HepG2 (cell line): ENCODE results near the gene B3GAT3. TPM values are rescaled to one million over a fixed set of nuclear protein-coding genes. Genes with fewer than 3 reads are reported as not detected.

Experiments used
- AHR ChIP-seq: IDR thresholded peaks from 2 replicates; pipeline ENCODE4 v1.6.1; 2018; ENCODE audit warnings: missing genetic modification reagents, missing compliant biosample characterization
- ARID3A ChIP-seq: IDR thresholded peaks from 2 replicates; pipeline ENCODE4 v1.6.1; 2012; ENCODE audit warnings: low read depth, low read length, improper control_type of control experiment
- ETV5 ChIP-seq: IDR thresholded peaks from 2 replicates; pipeline ENCODE4 v1.6.1; 2018; ENCODE audit warnings: missing biosample characterization, missing genetic modification reagents, inconsistent platforms, borderline replicate concordance
- FIP1L1 ChIP-seq: fragments of 200-400 bp; formaldehyde crosslinking; IDR thresholded peaks from 2 replicates; pipeline ENCODE4 v1.6.1; 2018; ENCODE audit warnings: low read depth, mild to moderate bottlenecking, low read length, moderate library complexity, borderline replicate concordance; ENCODE audit not compliant: insufficient read depth
- FOXJ3 ChIP-seq: sonication (generic); formaldehyde crosslinking; IDR thresholded peaks from 2 replicates; pipeline ENCODE4 v1.4.0; 2020; ENCODE audit warnings: missing genetic modification reagents, mild to moderate bottlenecking, borderline replicate concordance
- NFIB ChIP-seq: sonication (generic); formaldehyde crosslinking; IDR thresholded peaks from 2 replicates; pipeline ENCODE4 v1.9.0; 2021; ENCODE audit warnings: missing genetic modification reagents, mild to moderate bottlenecking, borderline replicate concordance
- NR3C1 ChIP-seq: sonication (generic); formaldehyde crosslinking; IDR thresholded peaks from 2 replicates; pipeline ENCODE4 v1.4.0; 2020; ENCODE audit warnings: missing genetic modification reagents
- SALL2 ChIP-seq: sonication (generic); formaldehyde crosslinking; IDR thresholded peaks from 2 replicates; pipeline ENCODE4 v1.8.1; 2023; ENCODE audit warnings: mild to moderate bottlenecking, missing genetic modification reagents, inconsistent platforms
- SCMH1 ChIP-seq: sonication (generic); formaldehyde crosslinking; IDR thresholded peaks from 2 replicates; pipeline ENCODE4 v1.9.0; 2021; ENCODE audit warnings: missing genetic modification reagents, mild to moderate bottlenecking, borderline replicate concordance
- SMARCE1 ChIP-seq: fragments of 450-650 bp; IDR thresholded peaks from 2 replicates; pipeline ENCODE4 v1.6.1; 2017; ENCODE audit warnings: borderline replicate concordance
- SRSF1 ChIP-seq: fragments of 200-400 bp; formaldehyde crosslinking; optimal IDR thresholded peaks from 2 replicates; pipeline ENCODE3; 2017; ENCODE audit warnings: mild to moderate bottlenecking, low read depth, low read length, moderate library complexity
- THRA ChIP-seq: sonication (generic); formaldehyde crosslinking; IDR thresholded peaks from 2 replicates; pipeline ENCODE4 v1.4.0; 2020; ENCODE audit warnings: missing genetic modification reagents, borderline replicate concordance
- ZBTB7A ChIP-seq: sonication (generic); formaldehyde crosslinking; IDR thresholded peaks from 2 replicates; pipeline ENCODE4 v1.8.0; 2022; ENCODE audit warnings: mild to moderate bottlenecking, missing genetic modification reagents
- ZIK1 ChIP-seq: sonication (generic); formaldehyde crosslinking; IDR thresholded peaks from 2 replicates; pipeline ENCODE4 v1.5.0; 2020; ENCODE audit warnings: mild to moderate bottlenecking, low read depth, missing genetic modification reagents, borderline replicate concordance
- ZNF557 ChIP-seq: sonication (generic); formaldehyde crosslinking; IDR thresholded peaks from 2 replicates; pipeline ENCODE4 v1.4.0; 2020; ENCODE audit warnings: missing genetic modification reagents
- ZNF83 ChIP-seq: sonication (generic); formaldehyde crosslinking; IDR thresholded peaks from 2 replicates; pipeline ENCODE4 v1.4.0; 2020; ENCODE audit warnings: missing genetic modification reagents, mild to moderate bottlenecking, borderline replicate concordance
- ZNF839 ChIP-seq: sonication (generic); formaldehyde crosslinking; IDR thresholded peaks from 2 replicates; pipeline ENCODE4 v1.4.0; 2020; ENCODE audit warnings: missing genetic modification reagents, mild to moderate bottlenecking, borderline replicate concordance
- ZSCAN31 ChIP-seq: sonication (generic); formaldehyde crosslinking; IDR thresholded peaks from 2 replicates; pipeline ENCODE4 v1.5.0; 2020; ENCODE audit warnings: low read depth, mild to moderate bottlenecking, missing genetic modification reagents
- polyA plus RNA-seq, 8 experiments: library from polyadenylated mRNA; depleted of rRNA in 3 of 8; stranded (reverse) in 7 of 8; unstranded in 1 of 8; fragments of >200 nt; fragmentation: Illumina TruSeq in 4 of 8; extraction: Trizol in 4 of 8; gene quantifications; 2 replicates each; pipeline versions ENCODE4 v1.2.1 to v1.2.3, GENCODE V29; 2011 to 2016; ENCODE audit warnings: low read depth in 4 of 8, missing spikeins in 1 of 8, mixed read lengths in 1 of 8; ENCODE audit not compliant: insufficient read depth in 1 of 8
- total RNA-seq, 5 experiments: library from RNA; depleted of rRNA; stranded (reverse); fragments of >200 nt; fragmentation: Illumina TruSeq; extraction: Trizol; gene quantifications; 2 replicates each; pipeline ENCODE4 v1.2.3, GENCODE V29; 2016; ENCODE audit warnings: low read depth in 1 of 5
- TF ChIP-seq, protein P1 (sequence below): sonication (generic); formaldehyde crosslinking; IDR thresholded peaks from 2 replicates; pipeline ENCODE4 v1.5.0; 2020; ENCODE audit warnings: mild to moderate bottlenecking, missing genetic modification reagents
- TF ChIP-seq, protein P2 (sequence below), 2 experiments: IDR thresholded peaks; 2 replicates each; pipeline ENCODE4 v1.6.1; 2011 to 2012; ENCODE audit warnings: low read length in 2 of 2, borderline replicate concordance in 1 of 2, low read depth in 1 of 2, mild to moderate bottlenecking in 1 of 2, moderate library complexity in 1 of 2

B3GAT3 gene
- total and polyA plus RNA-seq, 2 of the 13 experiments (the other 11 are each of a cell fraction or from before 2014, with no cell fraction given): 21.3 to 26.1 TPM

DNA sequence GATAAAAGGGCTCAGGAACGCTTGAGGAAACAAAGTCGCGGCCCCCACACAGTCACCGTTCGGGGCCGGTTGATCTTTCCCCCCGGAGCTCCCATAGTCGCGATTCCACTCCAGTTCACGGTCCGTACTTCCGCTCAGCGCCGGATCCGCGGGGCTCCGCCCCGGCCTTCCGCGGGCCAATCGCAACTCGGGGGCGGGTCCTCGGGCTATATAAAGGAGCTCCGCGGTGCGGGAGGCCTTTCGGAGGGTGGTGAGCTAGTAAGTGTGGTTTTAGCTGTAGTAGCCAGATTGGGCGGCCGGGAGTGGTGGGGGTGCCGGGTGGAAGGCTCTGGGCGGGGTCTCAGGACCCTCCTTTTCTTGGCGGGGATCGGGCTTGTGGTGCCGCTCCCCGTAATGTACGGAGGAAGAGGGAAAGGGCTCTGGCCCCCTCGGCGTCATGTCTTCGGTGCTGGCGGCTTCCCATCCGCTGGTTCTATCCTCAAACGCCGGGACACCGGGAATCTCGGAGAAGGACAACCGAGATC lies 43.4 kb upstream of the B3GAT3 start, which contains the start of the genes C11orf98 and CSKMT (continued):
- TF ChIP-seq, protein P1, sequence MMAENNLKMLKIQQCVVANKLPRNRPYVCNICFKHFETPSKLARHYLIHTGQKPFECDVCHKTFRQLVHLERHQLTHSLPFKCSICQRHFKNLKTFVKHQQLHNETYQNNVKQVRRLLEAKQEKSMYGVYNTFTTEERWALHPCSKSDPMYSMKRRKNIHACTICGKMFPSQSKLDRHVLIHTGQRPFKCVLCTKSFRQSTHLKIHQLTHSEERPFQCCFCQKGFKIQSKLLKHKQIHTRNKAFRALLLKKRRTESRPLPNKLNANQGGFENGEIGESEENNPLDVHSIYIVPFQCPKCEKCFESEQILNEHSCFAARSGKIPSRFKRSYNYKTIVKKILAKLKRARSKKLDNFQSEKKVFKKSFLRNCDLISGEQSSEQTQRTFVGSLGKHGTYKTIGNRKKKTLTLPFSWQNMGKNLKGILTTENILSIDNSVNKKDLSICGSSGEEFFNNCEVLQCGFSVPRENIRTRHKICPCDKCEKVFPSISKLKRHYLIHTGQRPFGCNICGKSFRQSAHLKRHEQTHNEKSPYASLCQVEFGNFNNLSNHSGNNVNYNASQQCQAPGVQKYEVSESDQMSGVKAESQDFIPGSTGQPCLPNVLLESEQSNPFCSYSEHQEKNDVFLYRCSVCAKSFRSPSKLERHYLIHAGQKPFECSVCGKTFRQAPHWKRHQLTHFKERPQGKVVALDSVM (CRISPR knock-in tag): peak; percentile 53
- TF ChIP-seq ZNF83: no peak; the same call in 1 of the 2 replicates
- no peak for TF ChIP-seq SCMH1 (CRISPR knock-in tag)
- peak; percentile 98 for TF ChIP-seq SRSF1
- TF ChIP-seq ZBTB7A: no peak
- TF ChIP-seq ZNF839: no peak
- peak; percentile 91; the same call in 1 of the 2 replicates for TF ChIP-seq FIP1L1
- 0 out of 2 replicates have a peak, but pooled peaks have one; percentile 69 for TF ChIP-seq ZSCAN31 (CRISPR knock-in tag)
- 0 out of 2 replicates have a peak, but pooled peaks have one; percentile 12 for TF ChIP-seq ZNF557 (CRISPR knock-in tag)
- no peak for TF ChIP-seq AHR
- no peak for TF ChIP-seq ARID3A
- TF ChIP-seq SALL2 (CRISPR knock-in tag): 0 out of 2 replicates have a peak, but pooled peaks have one; percentile 23
- TF ChIP-seq SMARCE1: no peak
- no peak for TF ChIP-seq NR3C1 (CRISPR knock-in tag)
- TF ChIP-seq ZIK1 (CRISPR knock-in tag): no peak
- TF ChIP-seq NFIB (CRISPR knock-in tag): no peak
- TF ChIP-seq ETV5 (CRISPR knock-in tag): peak; percentile 82
- peak; percentile 52 for TF ChIP-seq THRA (CRISPR knock-in tag)
- TF ChIP-seq, protein P2, sequence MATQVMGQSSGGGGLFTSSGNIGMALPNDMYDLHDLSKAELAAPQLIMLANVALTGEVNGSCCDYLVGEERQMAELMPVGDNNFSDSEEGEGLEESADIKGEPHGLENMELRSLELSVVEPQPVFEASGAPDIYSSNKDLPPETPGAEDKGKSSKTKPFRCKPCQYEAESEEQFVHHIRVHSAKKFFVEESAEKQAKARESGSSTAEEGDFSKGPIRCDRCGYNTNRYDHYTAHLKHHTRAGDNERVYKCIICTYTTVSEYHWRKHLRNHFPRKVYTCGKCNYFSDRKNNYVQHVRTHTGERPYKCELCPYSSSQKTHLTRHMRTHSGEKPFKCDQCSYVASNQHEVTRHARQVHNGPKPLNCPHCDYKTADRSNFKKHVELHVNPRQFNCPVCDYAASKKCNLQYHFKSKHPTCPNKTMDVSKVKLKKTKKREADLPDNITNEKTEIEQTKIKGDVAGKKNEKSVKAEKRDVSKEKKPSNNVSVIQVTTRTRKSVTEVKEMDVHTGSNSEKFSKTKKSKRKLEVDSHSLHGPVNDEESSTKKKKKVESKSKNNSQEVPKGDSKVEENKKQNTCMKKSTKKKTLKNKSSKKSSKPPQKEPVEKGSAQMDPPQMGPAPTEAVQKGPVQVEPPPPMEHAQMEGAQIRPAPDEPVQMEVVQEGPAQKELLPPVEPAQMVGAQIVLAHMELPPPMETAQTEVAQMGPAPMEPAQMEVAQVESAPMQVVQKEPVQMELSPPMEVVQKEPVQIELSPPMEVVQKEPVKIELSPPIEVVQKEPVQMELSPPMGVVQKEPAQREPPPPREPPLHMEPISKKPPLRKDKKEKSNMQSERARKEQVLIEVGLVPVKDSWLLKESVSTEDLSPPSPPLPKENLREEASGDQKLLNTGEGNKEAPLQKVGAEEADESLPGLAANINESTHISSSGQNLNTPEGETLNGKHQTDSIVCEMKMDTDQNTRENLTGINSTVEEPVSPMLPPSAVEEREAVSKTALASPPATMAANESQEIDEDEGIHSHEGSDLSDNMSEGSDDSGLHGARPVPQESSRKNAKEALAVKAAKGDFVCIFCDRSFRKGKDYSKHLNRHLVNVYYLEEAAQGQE (IDR thresholded peaks at IDR 0.05; ENCODE audit: borderline replicate concordance in 1 of 2, low read depth in 1 of 2, low read length in 2 of 2): peak in 1 of 2 experiments; percentile 80; a peak in 1 of 4 replicates
- TF ChIP-seq FOXJ3 (CRISPR knock-in tag): no peak
